ENCODE results near the gene ZNF554. TPM values are rescaled to one million over a fixed set of nuclear protein-coding genes. Genes with fewer than 3 reads are reported as not detected.

The ZNF554 gene
- total RNA-seq, 2 donors from 2014 or later: 3.6 to 4.4 TPM

GRCh38 chr19:2885736-2886135 lies 66.1 kb downstream of the ZNF554 start:
- no peaks in the 10 kb centered on the region for H3K4me1 ChIP-seq
- no peak for DNase-seq
- H3K9me3 ChIP-seq: no peaks in the 10 kb centered on the region
- ATAC-seq: no peak
- WGBS, 2 donors: 73 to 77% methylated on average over 14 to 17 of the region's 17 CpGs
- no peaks in the 10 kb centered on the region for H3K27me3 ChIP-seq
- no peak overlapping the region for H3K27ac ChIP-seq
- H3K4me3 ChIP-seq: no peak overlapping the region
- H3K36me3 ChIP-seq (replicated peaks in 1 of 2; ENCODE audit: insufficient read depth in 1 of 2, low read depth in 2 of 2): no peaks in the 10 kb centered on the region
- intact Hi-C loops (cut with DNase I): loop anchor here (5.0 kb wide), 1 partner anchor 277 kb away; no protein-coding TSS in a partner anchor
- TF ChIP-seq CTCF (IDR thresholded peaks at IDR 0.05): no peak
- TF ChIP-seq POLR2A (IDR thresholded peaks at IDR 0.05): no peak

Other genes starting within 250 kb of the ZNF554 start
- gene GNG7, start 117.2 kb upstream of the ZNF554 start, total RNA-seq: 10 to 100 TPM in 1 of 2 donors, 1 to 10 TPM in 1; 5.7 to 12.9 TPM
- 1 to 10 TPM in 1 of 2 donors, under 1 TPM in 1; 0.78 to 4.9 TPM for gene DIRAS1, start 98.5 kb upstream of the ZNF554 start, total RNA-seq
- 10 to 100 TPM; 36.1 to 48.8 TPM for gene SLC39A3, start 79.9 kb upstream of the ZNF554 start, total RNA-seq
- 10 to 100 TPM; 24.6 to 41.5 TPM for gene SGTA, start 36.6 kb upstream of the ZNF554 start, total RNA-seq
- 10 to 100 TPM; 17.5 to 19.7 TPM for gene THOP1, start 34.4 kb upstream of the ZNF554 start, total RNA-seq
- gene ZNF555, start 21.6 kb downstream of the ZNF554 start, total RNA-seq: 1 to 10 TPM; 2.3 to 4.6 TPM
- gene ZNF556, start 47.5 kb downstream of the ZNF554 start, total RNA-seq: not detected
- 1 to 10 TPM in 1 of 2 donors, under 1 TPM in 1; 0.33 to 2.3 TPM for gene ZNF57, start 81.1 kb downstream of the ZNF554 start, total RNA-seq
- gene ZNF77, start 125.1 kb downstream of the ZNF554 start, total RNA-seq: 1 to 10 TPM; 3.3 to 6.2 TPM
- under 1 TPM in 1 of 2 donors, not detected in 1; 0.33 TPM for gene TLE6, start 157.7 kb downstream of the ZNF554 start, total RNA-seq
- gene TLE2, start 209.4 kb downstream of the ZNF554 start, total RNA-seq: 10 to 100 TPM; 34.5 to 45.2 TPM
- gene TLE5, start 242.6 kb downstream of the ZNF554 start, total RNA-seq: 100 to 1,000 TPM; 166 to 254 TPM